ENCODE measurements around the gene ZNF573.
A peak's percentile ranks its signal among the peaks of the same experiment; 100 is the strongest.

ZNF573 gene

GRCh38 chr19:37695144-37695899 lies 84.1 kb downstream of the ZNF573 start:
- DNase-seq (ENCODE audit: low spot score), result no peak

GRCh38 chr19:37692956-37693620 lies 86.3 kb downstream of the ZNF573 start:
- DNase-seq (ENCODE audit: low spot score), result no peak

- peak; percentile 85 for DNase-seq (ENCODE audit: low spot score)
Measured at GRCh38 chr19:37691881-37692504, 87.4 kb downstream of the ZNF573 start.

Data from cerebellar cortex (tissue), 1 donor.